Mesendoderm (in vitro differentiated cells): Measurements from ENCODE around the gene MAGOH.

Source experiments
- DNase-seq: peaks from one replicate; pipeline ENCODE4 v3.0.0; 2013
- H2AK5ac ChIP-seq: 2 replicates; pipeline ENCODE4 v1.6.1; 2013; ENCODE audit warnings: low read length, inconsistent platforms
- H2BK120ac ChIP-seq: 2 replicates; pipeline ENCODE4 v1.6.1; 2013; ENCODE audit warnings: low read depth, mild to moderate bottlenecking, low read length, moderate library complexity, mixed read lengths
- H2BK15ac ChIP-seq: replicated peaks from 2 replicates; pipeline ENCODE4 v1.6.1; 2013; ENCODE audit warnings: low read depth, mild to moderate bottlenecking, moderate library complexity
- H2BK5ac ChIP-seq: 2 replicates; pipeline ENCODE4 v1.6.1; 2013; ENCODE audit warnings: low read length, inconsistent platforms
- H3K18ac ChIP-seq: 2 replicates; pipeline ENCODE4 v1.6.1; 2013; ENCODE audit warnings: mild to moderate bottlenecking, low read length, mixed read lengths
- H3K23ac ChIP-seq: one replicate; pipeline ENCODE4 v1.6.1; 2013; ENCODE audit warnings: low read length
- H3K27ac ChIP-seq: 2 replicates; pipeline ENCODE4 v1.5.1; 2013; ENCODE audit warnings: low read depth, mild to moderate bottlenecking, inconsistent platforms, low read length, moderate library complexity
- H3K27me3 ChIP-seq: 2 replicates; pipeline ENCODE4 v1.6.1; 2013; ENCODE audit warnings: low read length, control low read depth, mild to moderate bottlenecking, inconsistent platforms; ENCODE audit not compliant: insufficient read depth, poor library complexity
- H3K36me3 ChIP-seq: 2 replicates; pipeline ENCODE4 v1.6.1; 2013; ENCODE audit warnings: low read length, inconsistent platforms; ENCODE audit not compliant: control insufficient read depth, insufficient read depth
- H3K4ac ChIP-seq: one replicate; pipeline ENCODE4 v1.6.1; 2013; ENCODE audit warnings: low read depth, mild to moderate bottlenecking, low read length, moderate library complexity
- H3K4me1 ChIP-seq: 2 replicates; pipeline ENCODE4 v1.6.1; 2013; ENCODE audit warnings: low read depth, low read length, inconsistent platforms; ENCODE audit not compliant: control insufficient read depth
- H3K4me2 ChIP-seq: 2 replicates; pipeline ENCODE4 v1.6.1; 2013; ENCODE audit warnings: low read length
- H3K4me3 ChIP-seq: 2 replicates; pipeline ENCODE4 v1.5.1; 2013; ENCODE audit warnings: mild to moderate bottlenecking, low read length
- H3K56ac ChIP-seq: one replicate; pipeline ENCODE4 v1.6.1; 2013; ENCODE audit warnings: low read length
- H3K79me1 ChIP-seq: 2 replicates; pipeline ENCODE4 v1.6.1; 2013; ENCODE audit warnings: low read length, inconsistent platforms
- H3K79me2 ChIP-seq: 2 replicates; pipeline ENCODE4 v1.6.1; 2013; ENCODE audit warnings: mild to moderate bottlenecking, low read length; ENCODE audit not compliant: control insufficient read depth, insufficient read depth
- H3K9ac ChIP-seq: 2 replicates; pipeline ENCODE4 v1.6.1; 2013; ENCODE audit warnings: low read length, inconsistent platforms
- H4K5ac ChIP-seq: one replicate; pipeline ENCODE4 v1.6.1; 2013; ENCODE audit warnings: low read length
- H4K8ac ChIP-seq: one replicate; pipeline ENCODE4 v1.6.1; 2013; ENCODE audit warnings: low read depth, mild to moderate bottlenecking, control low read depth, low read length, moderate library complexity
- WGBS: extraction: QIAGEN DNeasy Blood & Tissue Kit; methylation state at CpG from one replicate; pipeline ENCODE4 v1.1.7; 2013; ENCODE audit warnings: low lambda C conversion rate, missing lambda C conversion rate; ENCODE audit not compliant: insufficient coverage; ENCODE audit errors: extremely low coverage; 5-methylcytosine and 5-hydroxymethylcytosine counted together

MAGOH gene

DNA sequence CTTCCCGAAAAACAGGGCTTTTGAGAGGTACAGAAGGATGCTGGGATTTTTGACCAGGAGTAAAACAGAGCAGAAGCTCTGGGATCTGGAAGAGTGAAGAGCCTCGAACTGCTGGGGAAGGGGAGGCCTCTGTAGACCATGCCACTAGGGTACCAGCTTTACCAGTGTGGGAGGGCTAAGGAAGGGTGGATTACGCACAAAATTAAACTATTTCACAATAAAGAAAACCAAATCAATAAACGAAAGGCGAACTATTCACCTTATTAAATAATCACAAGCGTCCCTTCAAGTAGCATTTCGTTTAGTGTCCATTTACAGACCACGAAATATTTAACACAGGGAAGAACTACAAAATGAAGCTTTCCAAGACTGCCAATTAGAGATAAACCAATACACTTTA is 18.6 kb downstream of the MAGOH start:
- no CpG with 5 or more reads among the region's 8 CpGs for WGBS
- Histone ChIP-seq H4K8ac (no peak overlapping the region), H3K79me2 (no peaks in the 10 kb centered on the region), H2BK5ac (no peak overlapping the region), H3K4ac (no peak overlapping the region), H3K4me1 (peaks cover 4% of the 10 kb centered on the region), H3K79me1 (peaks cover 2% of the 10 kb centered on the region), H4K5ac (no peak overlapping the region), H3K18ac (no peak overlapping the region), H3K27ac (no peak overlapping the region), H3K27me3 (no peaks in the 10 kb centered on the region), H3K56ac (peak overlapping the region; percentile 98), H3K23ac (peak overlapping the region; percentile 74), H3K9ac (peak overlapping the region; percentile 91), H2BK15ac (no peak overlapping the region), H3K36me3 (peaks cover 3% of the 10 kb centered on the region), H2AK5ac (no peak overlapping the region), H3K4me2 (peak overlapping the region; percentile 64), H2BK120ac (no peak overlapping the region), H3K4me3 (peak overlapping the region; percentile 49)
- DNase-seq: no peak

DNA sequence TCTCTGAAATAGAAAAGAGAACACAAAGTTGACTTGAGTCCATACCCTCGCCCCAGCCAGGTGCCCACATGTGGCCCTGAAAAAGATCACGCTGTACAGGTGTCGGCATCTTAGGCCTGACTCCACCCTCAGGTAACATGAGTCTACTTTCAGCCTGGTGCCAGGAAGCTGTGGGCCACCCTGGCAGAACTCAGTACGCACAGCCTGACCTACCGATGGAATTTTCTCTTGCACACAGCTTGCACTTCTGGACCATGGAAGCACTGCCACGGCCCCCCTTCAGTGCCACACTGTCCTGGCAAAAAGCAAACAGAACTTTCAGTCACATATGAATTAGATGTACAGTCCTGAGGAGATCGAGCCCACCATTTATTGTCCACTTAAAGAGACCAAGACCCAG is 20.1 kb downstream of the MAGOH start:
- no peak for DNase-seq
- H3K23ac ChIP-seq: no peak overlapping the region
- no peak overlapping the region for H4K8ac ChIP-seq
- H2BK120ac ChIP-seq: no peak overlapping the region
- H3K79me1 ChIP-seq: peaks cover 2% of the 10 kb centered on the region
- H2AK5ac ChIP-seq: no peak overlapping the region
- peaks cover 4% of the 10 kb centered on the region for H3K4me1 ChIP-seq
- no peak overlapping the region for H3K27ac ChIP-seq
- no peaks in the 10 kb centered on the region for H3K27me3 ChIP-seq
- peaks cover 8% of the 10 kb centered on the region for H3K36me3 ChIP-seq
- no peak overlapping the region for H3K9ac ChIP-seq
- H4K5ac ChIP-seq: no peak overlapping the region
- no peak overlapping the region for H3K4me2 ChIP-seq
- H3K56ac ChIP-seq: no peak overlapping the region
- no peak overlapping the region for H3K18ac ChIP-seq
- H3K79me2 ChIP-seq: no peaks in the 10 kb centered on the region
- no peak overlapping the region for H3K4ac ChIP-seq
- H2BK5ac ChIP-seq: no peak overlapping the region
- H2BK15ac ChIP-seq: no peak overlapping the region
- no peak overlapping the region for H3K4me3 ChIP-seq
- no CpG with 5 or more reads among the region's 7 CpGs for WGBS

DNA sequence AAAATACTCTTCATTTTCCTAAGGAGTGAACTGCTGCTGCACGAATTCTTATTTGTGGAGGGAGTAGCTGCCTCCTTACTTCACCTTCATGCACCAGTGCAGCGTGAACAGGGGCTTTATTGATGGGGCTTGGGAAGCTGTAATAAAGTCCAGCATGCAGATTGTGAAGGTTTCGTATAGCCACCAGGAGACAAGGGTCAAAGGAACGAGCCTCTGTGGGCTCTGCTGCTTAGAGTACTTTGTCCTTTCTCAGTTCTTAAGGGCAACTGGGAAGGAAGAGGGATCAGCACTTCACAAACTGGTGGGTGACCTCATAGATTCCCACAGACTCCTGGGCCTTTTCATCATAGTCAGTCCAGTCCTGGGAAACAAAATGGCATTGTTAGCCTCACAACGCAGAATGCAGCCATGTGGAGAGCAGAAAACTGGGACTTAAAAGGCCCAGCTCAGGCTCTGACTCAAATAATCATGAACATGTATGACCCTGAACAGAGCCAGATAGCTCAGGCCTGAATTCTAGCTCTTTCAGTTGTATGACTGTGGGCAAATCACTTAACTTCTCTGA is 23.9 kb downstream of the MAGOH start:
- no peak overlapping the region for H3K23ac ChIP-seq
- H3K79me1 ChIP-seq: peaks cover 2% of the 10 kb centered on the region
- H3K4me1 ChIP-seq: no peaks in the 10 kb centered on the region
- H3K4ac ChIP-seq: no peak overlapping the region
- H4K5ac ChIP-seq: no peak overlapping the region
- H3K18ac ChIP-seq: no peak overlapping the region
- no peaks in the 10 kb centered on the region for H3K27me3 ChIP-seq
- H2BK15ac ChIP-seq: no peak overlapping the region
- no peak overlapping the region for H3K4me3 ChIP-seq
- no peak overlapping the region for H4K8ac ChIP-seq
- H3K79me2 ChIP-seq: no peaks in the 10 kb centered on the region
- no peak overlapping the region for H2BK120ac ChIP-seq
- no peak overlapping the region for H3K27ac ChIP-seq
- H3K36me3 ChIP-seq: peaks cover 14% of the 10 kb centered on the region
- no peak overlapping the region for H3K56ac ChIP-seq
- no peak overlapping the region for H2BK5ac ChIP-seq
- H3K9ac ChIP-seq: no peak overlapping the region
- H2AK5ac ChIP-seq: no peak overlapping the region
- WGBS: no CpG with 5 or more reads among the region's 5 CpGs
- no peak for DNase-seq
- no peak overlapping the region for H3K4me2 ChIP-seq

DNA sequence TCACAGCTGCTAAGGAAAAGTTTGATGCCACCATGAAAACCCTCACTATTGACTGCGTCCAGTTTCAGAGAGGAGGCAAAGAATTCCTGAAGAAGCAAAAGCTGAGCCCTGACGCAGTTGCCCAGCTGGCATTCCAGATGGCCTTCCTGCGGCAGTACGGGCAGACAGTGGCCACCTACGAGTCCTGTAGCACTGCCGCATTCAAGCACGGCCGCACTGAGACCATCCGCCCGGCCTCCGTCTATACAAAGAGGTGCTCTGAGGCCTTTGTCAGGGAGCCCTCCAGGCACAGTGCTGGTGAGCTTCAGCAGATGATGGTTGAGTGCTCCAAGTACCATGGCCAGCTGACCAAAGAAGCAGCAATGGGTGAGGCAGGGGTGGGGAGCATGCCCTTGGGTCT is 27.4 kb downstream of the MAGOH start:
- Histone ChIP-seq H4K5ac (no peak overlapping the region), H2AK5ac (no peak overlapping the region), H2BK15ac (no peak overlapping the region), H3K27me3 (no peaks in the 10 kb centered on the region), H3K79me1 (no peaks in the 10 kb centered on the region), H3K36me3 (peaks cover 11% of the 10 kb centered on the region), H4K8ac (no peak overlapping the region), H2BK120ac (no peak overlapping the region), H3K18ac (no peak overlapping the region), H3K4me2 (no peak overlapping the region), H3K9ac (no peak overlapping the region), H3K4ac (no peak overlapping the region), H3K56ac (no peak overlapping the region), H3K4me3 (no peak overlapping the region), H2BK5ac (no peak overlapping the region), H3K4me1 (no peaks in the 10 kb centered on the region), H3K79me2 (no peaks in the 10 kb centered on the region), H3K23ac (no peak overlapping the region), H3K27ac (no peak overlapping the region)
- DNase-seq: no peak
- no CpG with 5 or more reads among the region's 11 CpGs for WGBS

DNA sequence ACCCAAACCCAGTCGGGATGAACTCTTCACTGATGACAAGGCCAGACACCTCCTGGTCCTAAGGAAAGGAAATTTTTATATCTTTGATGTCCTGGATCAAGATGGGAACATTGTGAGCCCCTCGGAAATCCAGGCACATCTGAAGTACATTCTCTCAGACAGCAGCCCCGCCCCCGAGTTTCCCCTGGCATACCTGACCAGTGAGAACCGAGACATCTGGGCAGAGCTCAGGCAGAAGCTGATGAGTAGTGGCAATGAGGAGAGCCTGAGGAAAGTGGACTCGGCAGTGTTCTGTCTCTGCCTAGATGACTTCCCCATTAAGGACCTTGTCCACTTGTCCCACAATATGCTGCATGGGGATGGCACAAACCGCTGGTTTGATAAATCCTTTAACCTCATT is 28.0 kb downstream of the MAGOH start:
- no CpG with 5 or more reads among the region's 7 CpGs for WGBS
- no peak overlapping the region for H2BK5ac ChIP-seq
- no peak overlapping the region for H4K5ac ChIP-seq
- no peak overlapping the region for H3K18ac ChIP-seq
- H2AK5ac ChIP-seq: no peak overlapping the region
- no peaks in the 10 kb centered on the region for H3K27me3 ChIP-seq
- H2BK120ac ChIP-seq: no peak overlapping the region
- H3K9ac ChIP-seq: no peak overlapping the region
- no peak overlapping the region for H3K27ac ChIP-seq
- no peaks in the 10 kb centered on the region for H3K4me1 ChIP-seq
- H3K4ac ChIP-seq: no peak overlapping the region
- H3K56ac ChIP-seq: no peak overlapping the region
- no peak overlapping the region for H3K23ac ChIP-seq
- H3K79me1 ChIP-seq: no peaks in the 10 kb centered on the region
- no peak for DNase-seq
- no peak overlapping the region for H2BK15ac ChIP-seq
- H3K79me2 ChIP-seq: no peaks in the 10 kb centered on the region
- no peak overlapping the region for H4K8ac ChIP-seq
- H3K4me3 ChIP-seq: no peak overlapping the region
- no peak overlapping the region for H3K4me2 ChIP-seq
- peaks cover 11% of the 10 kb centered on the region for H3K36me3 ChIP-seq

DNA sequence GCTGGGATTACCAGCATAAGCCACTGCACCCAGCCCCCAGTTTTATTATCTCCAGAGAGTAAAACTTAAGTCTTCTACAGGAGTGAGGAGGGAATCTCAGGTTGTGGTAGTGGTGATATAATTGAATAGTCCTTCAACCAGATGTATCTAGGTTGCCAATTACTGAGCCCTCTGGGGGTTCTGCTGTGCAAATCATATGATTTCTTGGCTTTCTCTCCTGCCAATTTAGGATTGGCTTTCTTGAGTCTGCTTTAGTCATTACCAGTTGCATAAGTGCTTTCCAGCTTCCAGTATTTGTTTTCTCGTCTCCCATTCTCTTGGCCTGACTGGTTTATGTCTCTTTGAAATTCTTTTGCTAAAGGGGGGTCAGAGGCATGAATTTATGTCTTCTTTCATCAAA is 30.6 kb downstream of the MAGOH start:
- Histone ChIP-seq H3K4me2 (no peak overlapping the region), H4K8ac (no peak overlapping the region), H2BK15ac (no peak overlapping the region), H2BK5ac (no peak overlapping the region), H3K4me1 (no peaks in the 10 kb centered on the region), H3K27ac (no peak overlapping the region), H3K9ac (no peak overlapping the region), H3K4ac (no peak overlapping the region), H3K23ac (no peak overlapping the region), H3K79me2 (no peaks in the 10 kb centered on the region), H3K4me3 (no peak overlapping the region), H3K56ac (no peak overlapping the region), H3K18ac (no peak overlapping the region), H3K79me1 (no peaks in the 10 kb centered on the region), H3K27me3 (no peaks in the 10 kb centered on the region), H2BK120ac (no peak overlapping the region), H2AK5ac (no peak overlapping the region), H3K36me3 (peaks cover 6% of the 10 kb centered on the region), H4K5ac (no peak overlapping the region)
- no peak for DNase-seq
- WGBS: no CpG with 5 or more reads among the region's 1 CpG
